ENCODE results near the gene SEMG1.

Gene SEMG1
- total RNA-seq = 0 reads per million in 2 experiments

DNA sequence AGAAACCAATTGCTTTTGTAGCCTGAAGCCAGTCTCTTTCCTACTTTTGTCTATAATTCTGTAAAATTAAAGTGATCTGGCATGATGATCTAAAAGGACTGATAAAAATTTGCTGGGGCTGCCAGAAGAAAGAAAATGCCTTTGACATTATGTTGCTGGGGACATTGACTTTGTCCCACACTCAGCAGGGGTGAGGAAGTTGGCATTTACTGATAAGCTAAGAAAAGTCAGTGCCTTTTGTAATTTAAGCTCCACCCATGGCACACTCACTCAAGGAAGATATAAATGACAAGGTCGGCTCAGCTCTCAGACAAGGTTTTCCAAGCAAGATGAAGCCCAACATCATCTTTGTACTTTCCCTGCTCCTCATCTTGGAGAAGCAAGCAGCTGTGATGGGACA lies at the start of gene SEMG1:
SEMG1 (plus strand) TSS at position 309 of the 400 bp plus-strand sequence; CDS start at position 330, 21 bp downstream.
- DNase-seq (ENCODE audit: low read depth) = no peak

DNA sequence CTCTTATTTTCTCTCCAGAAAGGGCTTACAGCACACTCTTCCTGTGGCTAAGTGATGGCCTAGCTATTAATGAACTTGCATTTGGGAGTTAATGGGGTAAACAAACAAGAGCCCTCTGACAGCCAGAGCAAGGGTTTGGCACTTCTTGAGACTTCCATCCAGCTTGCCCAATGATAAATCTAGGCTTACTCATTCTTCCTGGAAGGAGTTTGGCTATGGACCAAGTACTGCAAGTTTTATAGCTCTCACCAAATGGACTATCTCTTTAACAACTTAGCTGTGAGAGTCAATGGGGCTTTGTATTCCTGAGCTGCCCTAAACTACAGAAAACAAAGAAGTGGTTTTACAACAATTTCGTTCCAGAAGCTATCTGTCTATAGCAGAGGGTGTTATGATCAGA lies 48.9 kb upstream of the SEMG1 start:
- DNase-seq (ENCODE audit: low read depth) = no peak

DNA sequence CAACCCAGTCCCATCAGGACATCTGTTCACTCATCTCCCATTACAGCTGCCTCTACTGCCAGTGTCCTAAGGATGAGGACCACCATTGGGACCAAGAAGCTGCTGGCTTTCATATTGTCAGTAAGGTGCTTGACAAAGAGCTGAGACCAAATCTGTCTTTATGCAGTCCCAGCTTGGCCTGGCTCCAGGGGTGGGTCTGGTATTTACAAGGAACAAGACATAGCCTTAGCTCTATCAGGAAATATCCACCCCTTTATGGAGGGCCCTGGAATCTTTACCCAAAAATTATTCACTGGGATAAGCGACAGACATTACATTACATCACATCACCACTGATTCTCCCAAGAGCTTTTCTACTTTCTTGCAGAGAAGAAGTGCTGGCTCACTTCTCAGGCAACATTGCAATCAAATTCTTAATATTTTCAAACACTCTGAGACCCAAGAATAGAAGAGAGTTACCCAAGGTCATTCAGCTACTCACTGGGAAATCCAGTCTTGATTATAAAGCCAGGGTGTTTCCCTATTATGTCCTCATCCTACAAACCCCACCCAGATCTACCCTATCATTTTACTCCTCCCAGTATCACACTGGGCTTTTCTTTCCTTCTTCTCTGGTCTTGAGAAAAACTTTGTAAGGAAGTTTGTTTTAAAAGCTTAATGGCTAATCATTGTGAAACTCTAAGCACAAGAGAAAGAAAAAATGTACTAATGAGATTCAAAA lies 43.6 kb upstream of the SEMG1 start:
- DNase-seq (ENCODE audit: low read depth) = no peak

DNA sequence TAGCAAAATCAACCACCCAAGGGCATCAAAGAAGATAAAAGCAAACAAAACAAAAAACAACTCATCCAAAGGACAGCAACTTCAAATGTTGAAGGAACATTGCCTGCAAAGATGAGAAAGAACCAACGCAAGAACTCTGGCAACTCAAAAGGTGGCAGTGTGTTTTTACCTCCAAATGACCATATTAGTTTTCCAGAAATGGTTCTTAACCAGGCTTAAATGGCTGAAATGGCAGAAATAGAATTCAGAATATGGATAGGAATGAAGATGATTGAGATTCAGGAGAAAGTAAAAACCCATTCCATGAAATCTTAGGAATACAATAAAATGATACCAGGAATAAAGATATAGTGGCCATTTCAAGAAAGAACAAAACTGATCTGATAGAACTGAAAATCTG lies 41.9 kb upstream of the SEMG1 start:
- DNase-seq (ENCODE audit: low read depth) = no peak

GRCh38 chr20:45173522-45173921 lies 33.3 kb upstream of the SEMG1 start:
- no peak for DNase-seq (ENCODE audit: low read depth)

DNA sequence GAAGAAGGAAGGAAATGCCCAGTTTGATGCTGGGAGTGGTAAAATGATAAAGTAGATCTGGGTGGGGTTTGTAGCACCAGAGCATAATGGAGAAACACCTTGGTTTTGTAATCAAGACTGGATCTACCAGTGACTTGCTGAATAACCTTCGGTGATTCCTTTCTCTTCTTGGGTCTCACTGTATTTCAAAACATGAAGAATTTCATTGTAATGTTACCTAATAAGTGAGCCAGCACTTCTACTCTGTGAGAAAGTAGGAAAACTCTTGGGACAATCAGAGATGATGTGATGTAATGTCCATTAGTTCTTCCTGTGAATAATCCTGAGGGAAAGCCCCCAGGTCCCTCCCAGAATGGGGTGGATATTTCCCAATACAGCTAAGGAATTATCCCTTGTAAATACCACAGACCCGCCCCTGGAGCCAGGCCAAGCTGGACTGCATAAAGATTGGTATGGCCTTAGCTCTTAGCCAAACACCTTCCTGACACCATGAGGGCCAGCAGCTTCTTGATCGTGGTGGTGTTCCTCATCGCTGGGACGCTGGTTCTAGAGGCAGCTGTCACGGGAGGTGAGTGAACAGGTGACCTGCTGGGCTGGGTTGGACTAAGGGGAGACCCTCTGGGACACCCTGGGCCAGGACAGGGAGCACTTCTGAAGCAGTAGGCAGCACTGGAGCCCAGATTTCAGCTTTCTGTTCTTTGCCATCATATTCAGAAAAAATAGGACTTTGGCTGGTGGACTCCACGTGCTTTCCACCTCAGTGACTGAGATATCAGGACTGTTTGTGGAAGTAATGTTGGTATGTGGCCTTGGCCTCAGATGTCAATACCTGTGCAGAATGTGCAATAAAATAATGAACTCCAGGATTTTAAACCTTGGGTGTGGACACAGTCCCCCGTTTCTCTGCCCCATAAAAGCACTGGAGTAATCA lies 32.1 kb upstream of the SEMG1 start, which contains the start of gene PI3:
PI3 (plus strand) TSS at position 469 of the 931 bp plus-strand sequence; CDS start at position 490, 21 bp downstream.
- no peak for DNase-seq (ENCODE audit: low read depth)

- DNase-seq (ENCODE audit: low read depth) = no peak
Measured at GRCh38 chr20:45176526-45177267, 30.1 kb upstream of the SEMG1 start.

DNA sequence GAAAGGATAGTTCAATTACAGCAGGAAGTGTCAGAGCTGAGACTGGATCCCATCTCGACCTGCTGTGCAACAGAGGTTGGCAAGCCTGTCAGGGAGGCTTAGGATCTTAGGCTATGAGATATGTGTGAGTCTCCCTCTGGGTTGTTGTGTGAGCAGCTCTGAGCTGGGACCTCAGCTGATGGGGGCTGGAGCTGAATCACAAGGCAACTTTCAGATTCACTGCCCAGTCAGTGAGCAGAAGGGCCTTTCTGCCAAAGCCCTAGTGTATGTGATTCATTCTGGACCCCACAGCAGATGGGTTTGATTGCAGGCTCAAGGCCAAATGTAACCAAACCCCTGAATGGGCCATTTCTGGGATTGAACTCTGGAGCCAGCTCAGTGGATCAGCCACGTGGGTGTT lies 27.7 kb upstream of the SEMG1 start:
- DNase-seq (ENCODE audit: low read depth) = no peak

GRCh38 chr20:45181639-45182038 lies 25.2 kb upstream of the SEMG1 start:
- DNase-seq (ENCODE audit: low read depth) = no peak

GRCh38 chr20:45183084-45183483 lies 23.7 kb upstream of the SEMG1 start:
- DNase-seq (ENCODE audit: low read depth) = no peak

- no peak for DNase-seq (ENCODE audit: low read depth)
Measured at GRCh38 chr20:45187693-45188092, 19.1 kb upstream of the SEMG1 start.

GRCh38 chr20:45189067-45189609 lies 17.7 kb upstream of the SEMG1 start:
- no peak for DNase-seq (ENCODE audit: low read depth)

DNA sequence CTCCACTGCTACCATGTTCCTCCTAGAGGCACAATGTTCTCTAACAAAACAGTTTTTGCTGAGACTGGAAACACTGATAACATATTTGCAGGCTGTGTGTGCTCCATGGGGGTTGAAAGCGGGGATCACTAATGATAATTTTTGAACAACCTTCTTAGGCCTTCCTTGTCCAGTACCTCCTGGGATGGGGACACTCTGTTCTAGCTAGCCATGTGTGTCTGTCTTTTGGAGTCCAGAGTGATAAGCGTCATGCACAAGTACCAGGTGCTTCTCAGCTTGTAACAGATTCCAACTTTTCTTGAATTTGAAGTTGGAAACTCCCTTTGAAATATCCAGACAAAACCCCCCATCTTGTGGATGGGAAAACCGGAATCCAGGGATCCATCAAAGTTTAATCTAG lies 17.0 kb upstream of the SEMG1 start:
- DNase-seq (ENCODE audit: low read depth) = no peak

DNA sequence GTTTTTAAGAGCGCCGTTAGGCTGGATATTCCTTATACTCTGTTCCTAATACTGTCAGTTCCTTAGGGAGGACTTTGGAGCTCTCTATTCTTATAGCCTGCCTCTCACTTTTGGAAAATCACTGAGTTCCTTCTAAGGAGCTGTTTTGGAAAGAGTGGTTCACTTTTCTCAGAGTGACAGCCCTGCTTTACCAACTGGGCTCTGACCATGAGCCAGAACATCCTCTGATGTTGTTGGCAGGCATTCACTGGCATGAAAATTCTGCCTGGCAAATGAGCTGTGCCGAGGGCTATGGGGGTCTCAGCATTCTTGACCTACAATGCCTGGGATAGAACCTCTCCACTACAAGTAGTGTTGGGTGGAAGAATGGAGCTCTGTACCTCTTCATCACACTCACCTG lies 14.9 kb upstream of the SEMG1 start:
- no peak for DNase-seq (ENCODE audit: low read depth)

GRCh38 chr20:45193331-45193730 lies 13.5 kb upstream of the SEMG1 start:
- DNase-seq (ENCODE audit: low read depth) = no peak

GRCh38 chr20:45209924-45210323 lies 3.1 kb downstream of the SEMG1 start:
- DNase-seq (ENCODE audit: low read depth) = no peak

DNA sequence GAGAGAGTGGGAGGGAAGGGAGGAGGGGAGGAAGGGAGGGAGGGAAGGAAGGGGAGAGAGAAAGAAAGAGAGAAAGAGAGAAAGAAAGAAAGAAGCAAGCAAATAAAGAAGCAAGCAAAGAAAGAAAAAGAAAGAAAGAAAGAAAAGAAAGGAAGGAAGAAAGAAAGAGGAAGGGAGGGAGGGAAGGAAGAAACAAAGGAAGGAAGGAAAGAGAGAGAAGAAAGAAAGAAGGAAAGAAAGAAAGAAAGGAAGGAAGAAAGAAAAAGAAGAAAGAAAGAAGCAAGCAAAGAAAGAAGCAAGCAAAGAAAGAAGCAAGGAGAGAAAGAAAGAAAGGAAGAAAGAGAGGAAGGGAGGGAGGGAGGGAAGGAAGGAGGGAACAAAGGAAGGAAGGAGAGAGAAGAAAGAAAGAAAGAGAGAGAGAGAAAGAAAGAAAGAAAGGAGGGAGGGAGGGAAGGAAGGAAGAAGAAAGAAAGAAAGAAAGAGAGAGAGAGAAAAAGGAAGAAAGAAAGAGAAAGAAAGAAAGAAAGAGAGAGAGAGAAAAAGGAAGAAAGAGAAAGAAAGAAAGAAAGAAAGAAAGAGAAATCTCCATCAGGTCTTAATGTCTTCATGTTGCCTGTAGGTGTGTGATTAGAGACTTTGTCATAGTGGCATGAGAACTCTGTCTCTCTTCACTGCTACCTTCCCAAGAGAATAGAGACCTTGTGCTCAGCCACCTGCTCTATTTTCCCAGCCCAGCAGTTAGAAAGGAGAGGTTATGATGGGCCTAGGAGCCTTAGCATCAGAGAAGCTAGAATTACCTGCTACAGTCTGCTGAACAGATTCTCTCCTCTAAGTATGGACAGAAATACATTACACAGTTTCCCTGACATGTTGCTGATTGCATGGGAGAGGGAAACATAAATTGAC lies 5.0 kb downstream of the SEMG1 start:
- no peak for DNase-seq (ENCODE audit: low read depth)

DNA sequence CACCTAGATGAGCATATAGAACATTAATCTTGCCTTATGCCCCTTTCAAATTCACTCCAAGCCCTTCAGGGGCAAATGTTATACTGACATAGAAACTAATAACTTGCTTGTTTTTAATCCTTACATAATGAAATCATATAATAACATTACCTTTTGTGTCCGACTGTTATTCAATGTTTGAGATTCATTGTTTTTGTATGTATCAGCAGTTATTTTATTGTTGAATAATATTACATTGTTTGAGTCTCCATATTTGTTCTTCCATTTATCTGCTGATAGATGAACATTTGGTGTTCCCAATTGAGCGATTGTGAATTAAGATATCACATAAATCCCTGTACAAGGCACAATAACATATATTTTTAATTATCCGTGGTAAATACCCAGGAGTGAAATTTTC lies 6.0 kb downstream of the SEMG1 start:
- no peak for DNase-seq (ENCODE audit: low read depth)

DNA sequence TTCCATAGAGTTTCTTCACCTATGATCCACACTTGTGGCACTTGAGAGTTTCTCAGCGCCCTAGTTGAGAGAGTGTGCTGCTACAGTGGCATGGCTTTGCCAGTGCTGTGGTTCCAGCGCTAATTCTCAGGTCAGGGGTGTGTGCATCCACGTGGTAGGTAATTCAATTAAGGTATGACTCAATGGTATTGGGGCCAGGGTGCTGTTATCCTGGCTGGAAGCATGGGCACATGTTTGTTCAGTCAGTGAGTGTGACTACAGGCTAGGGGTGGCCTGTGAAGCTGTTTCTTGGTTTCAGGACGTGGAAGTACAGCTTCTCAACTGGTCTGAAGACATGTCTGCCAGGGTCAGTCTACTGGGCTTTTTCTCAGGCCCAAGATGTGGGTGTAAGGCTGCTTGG lies 11.3 kb downstream of the SEMG1 start:
- DNase-seq (ENCODE audit: low read depth) = no peak

GRCh38 chr20:45218636-45219035 lies 11.8 kb downstream of the SEMG1 start:
- no peak for DNase-seq (ENCODE audit: low read depth)

DNA sequence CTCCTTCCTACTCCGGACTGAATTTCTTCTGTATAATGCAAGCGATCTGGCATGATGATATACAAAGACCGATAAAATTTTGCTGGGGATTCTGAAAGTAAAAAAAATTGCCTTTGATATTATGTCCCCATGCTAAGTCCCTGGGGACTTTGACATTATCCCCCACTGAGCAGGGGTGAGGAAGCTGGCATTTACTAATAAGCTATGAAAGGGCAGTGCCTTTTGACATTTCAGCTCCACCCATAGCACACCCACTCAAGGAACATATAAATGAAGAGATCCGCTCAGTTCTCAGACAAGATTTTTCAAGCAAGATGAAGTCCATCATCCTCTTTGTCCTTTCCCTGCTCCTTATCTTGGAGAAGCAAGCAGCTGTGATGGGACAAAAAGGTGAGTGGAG lies 14.2 kb downstream of the SEMG1 start, which contains the start of gene SEMG2:
SEMG2 (plus strand) TSS at position 298 of the 400 bp plus-strand sequence; CDS start at position 315, 17 bp downstream.
- no peak for DNase-seq (ENCODE audit: low read depth)
